Glomerular visceral epithelial cell (primary cell): ENCODE results near the gene FOXJ1.
A peak's percentile ranks its signal among the peaks of the same experiment; 100 is the strongest.
"Not testable (repeated sequence)": the region's sequence is repeated elsewhere in the genome, so short reads cannot be mapped to it uniquely, and the experiment has no call there.

ENCODE experiments used
- DNase-seq: peaks from one replicate; pipeline ENCODE4 v3.0.0-alpha.2; 2016; ENCODE audit errors: extremely low spot score

Gene FOXJ1, protein sequence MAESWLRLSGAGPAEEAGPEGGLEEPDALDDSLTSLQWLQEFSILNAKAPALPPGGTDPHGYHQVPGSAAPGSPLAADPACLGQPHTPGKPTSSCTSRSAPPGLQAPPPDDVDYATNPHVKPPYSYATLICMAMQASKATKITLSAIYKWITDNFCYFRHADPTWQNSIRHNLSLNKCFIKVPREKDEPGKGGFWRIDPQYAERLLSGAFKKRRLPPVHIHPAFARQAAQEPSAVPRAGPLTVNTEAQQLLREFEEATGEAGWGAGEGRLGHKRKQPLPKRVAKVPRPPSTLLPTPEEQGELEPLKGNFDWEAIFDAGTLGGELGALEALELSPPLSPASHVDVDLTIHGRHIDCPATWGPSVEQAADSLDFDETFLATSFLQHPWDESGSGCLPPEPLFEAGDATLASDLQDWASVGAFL

DNA sequence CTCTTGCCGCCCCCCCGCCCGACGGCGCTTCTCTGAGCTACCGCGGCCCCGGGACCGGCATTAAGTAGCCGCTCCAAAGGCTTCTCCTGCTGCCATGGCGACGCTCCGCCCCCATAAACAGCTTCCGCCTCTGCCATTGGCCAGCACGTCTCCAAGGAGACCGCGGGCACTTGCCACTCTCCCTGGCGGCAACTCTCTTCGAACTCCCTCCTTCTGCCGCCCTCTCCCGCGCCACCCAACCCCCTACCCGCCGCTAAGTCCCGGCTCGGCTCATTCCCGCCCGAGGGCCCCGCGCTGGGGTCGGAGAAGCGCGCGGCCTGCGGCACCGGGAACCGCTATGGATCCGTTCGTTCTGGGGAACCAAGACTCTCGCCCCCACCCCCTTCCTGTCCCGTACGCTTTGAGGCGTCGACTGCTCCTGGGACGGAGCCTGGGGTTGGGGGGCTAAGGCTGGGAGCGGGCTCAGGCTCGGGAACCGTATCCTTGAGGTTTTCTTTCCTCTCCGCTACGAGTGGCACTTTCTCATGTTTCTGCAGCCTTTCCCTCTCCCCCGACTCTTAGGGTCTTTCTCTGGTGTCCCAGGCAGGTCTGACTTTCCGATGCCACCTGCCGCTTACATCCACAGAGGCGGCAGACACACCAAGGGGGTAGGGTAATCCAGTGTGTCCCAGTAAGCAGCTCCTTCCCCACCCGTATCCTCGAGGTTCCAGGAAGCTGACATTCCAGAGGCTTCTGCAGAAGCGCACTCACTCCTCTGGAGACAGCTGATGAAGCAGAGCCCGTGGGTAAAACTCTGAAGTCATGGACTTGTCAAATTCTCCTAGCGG is at the start of gene FOXJ1:
Gene FOXJ1 (minus strand): TSS at position 34 of the 827 bp plus-strand sequence. CDS start 850 bp downstream, outside the sequence.
- DNase-seq, result peak; percentile 91

DNA sequence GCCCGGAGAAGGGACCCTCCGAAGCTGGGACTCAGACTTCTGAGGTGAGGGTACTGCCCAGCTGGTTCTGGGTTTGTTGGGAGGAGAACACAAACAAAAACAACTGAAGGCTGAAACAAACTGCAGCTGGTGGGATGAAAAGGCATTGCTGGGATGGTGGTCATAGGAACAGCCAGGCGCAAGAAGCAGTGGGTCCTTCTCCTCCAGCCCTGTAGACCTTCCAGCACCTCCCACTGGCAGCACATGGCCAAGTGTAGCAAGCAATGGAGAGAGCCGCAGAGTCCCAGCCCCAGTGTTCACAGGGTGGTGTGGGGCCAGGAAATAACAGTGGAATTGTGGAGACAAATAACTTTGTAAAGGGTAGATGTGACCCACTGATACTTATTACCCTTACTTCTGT is 48.7 kb upstream of the FOXJ1 start:
- no peak for DNase-seq

DNA sequence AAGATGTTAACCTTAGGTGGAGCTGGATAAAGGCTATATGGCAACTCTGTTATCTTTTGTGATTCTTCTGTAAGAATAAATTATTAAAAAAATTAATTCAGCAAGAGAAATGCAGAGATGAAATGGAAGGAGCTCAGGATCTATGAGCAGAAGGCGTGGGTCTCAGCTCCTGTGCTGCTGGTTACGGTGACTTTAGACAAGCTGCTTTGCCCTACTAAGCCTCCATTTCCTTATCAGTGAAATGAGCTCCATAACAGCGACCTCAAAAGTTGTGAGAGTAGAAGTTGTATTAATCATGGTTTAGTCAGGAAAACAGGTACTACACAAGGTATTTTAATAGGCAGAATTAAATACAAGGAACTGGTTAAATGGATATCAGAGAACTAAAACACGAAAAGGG is 48.2 kb upstream of the FOXJ1 start:
- no peak for DNase-seq

DNA sequence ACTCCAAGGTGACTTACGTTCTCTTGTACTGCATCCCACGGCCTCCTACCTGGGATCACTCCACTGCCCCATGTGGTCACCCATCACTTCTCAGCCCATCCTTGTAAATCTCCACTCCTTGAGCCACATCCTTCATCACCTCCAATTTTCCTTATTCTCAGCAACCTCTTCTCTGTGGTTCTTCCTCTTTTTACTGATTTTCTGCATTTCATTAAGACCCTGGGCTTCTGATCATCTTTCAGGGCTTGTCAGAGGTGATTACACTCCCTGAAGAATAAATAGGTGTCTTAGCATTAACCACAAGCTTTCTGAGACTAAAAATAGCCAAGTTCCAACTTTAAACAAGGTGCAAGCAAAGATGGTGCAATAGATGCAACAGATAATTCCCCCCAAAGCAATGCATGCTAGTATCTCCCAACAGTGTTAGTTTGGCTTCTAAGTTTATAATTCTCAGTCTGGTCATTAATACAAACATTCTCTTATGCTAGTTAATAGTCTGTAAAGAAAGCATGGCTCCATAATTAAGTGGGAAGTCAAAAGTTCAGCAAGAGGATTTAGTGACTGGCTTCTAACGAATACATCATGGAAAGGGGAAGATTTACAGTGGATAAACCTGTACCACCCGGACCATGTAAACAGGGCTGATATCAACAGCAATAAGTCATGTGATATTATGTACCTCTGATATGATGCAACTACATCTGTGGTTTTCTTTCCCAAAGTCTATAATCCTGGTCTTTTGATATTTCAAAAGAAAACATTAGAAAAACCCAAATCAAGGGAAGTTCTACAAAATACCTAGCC is 47.4 kb upstream of the FOXJ1 start:
- DNase-seq, result no peak

DNA sequence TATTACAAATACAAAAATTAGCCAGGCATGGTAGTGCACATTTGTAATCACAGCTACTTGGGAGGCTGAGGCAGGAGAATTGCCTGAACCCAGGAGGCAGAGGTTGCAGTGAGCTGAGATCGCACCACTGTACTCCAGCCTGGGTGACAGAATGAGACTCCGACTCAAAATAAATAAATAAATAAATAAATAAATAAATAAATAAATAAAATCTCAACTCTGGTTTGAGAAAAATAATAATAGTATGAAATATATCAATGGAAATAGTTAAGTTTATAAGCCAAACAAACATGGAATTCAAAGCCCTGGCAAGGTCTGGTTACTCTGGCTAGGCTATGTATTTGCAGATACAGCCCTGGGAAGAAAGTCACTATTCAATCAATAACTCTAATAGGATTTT is 45.7 kb upstream of the FOXJ1 start:
- not testable (repeated sequence) for DNase-seq

DNA sequence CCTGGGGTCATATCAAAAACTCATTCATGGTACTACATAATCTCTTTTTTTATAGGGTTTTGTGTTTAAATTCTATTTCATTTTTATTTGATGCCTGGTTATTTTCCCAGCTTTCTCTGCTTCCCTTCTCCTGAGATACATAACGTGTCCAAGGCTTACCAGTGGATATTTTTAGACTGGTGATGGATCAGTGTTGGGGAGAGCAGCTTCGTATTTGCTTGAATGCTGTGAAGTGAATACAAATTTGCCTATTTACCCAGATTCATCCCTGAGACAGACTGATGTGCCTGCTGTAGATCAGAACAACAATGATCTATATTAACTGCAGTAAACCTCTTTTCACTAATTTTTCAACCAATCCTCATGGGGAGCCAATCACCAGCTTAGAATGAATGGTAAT is 43.2 kb upstream of the FOXJ1 start:
- no peak for DNase-seq

DNA sequence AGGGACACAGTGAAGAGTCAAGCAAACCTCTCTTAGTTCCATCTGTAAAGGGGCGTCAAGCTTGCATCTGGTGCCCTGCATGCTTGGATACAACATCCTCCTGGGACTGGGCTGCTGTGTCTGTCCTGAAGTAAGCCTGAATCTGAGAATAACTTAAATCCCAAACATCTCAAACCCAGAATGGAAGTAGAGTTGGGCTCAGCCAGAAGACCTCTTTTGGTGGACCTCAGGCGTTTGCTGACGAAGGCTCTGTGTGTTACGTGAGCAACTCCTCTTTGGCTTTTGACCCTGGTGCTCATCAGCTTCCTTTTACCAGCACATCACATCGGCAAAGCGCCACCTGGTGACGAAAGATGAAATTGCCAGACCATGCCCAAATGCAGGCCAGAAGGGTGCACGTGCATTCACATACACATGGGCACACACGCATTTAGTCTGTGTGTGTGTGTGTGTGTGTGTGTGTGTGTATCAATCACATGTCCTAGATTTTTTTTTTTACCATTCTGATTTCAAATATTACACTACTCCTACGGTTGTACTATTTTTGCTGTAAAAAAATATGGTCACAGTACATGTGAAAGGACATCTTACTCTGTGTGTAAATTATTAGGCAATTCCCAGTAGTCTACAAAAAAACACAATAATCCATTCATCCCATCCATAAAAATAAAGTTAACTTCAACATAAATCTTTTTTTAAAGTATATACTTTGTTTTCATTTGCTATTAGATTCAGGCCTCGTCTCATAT is 41.1 kb upstream of the FOXJ1 start:
- DNase-seq, result peak; percentile 90

DNA sequence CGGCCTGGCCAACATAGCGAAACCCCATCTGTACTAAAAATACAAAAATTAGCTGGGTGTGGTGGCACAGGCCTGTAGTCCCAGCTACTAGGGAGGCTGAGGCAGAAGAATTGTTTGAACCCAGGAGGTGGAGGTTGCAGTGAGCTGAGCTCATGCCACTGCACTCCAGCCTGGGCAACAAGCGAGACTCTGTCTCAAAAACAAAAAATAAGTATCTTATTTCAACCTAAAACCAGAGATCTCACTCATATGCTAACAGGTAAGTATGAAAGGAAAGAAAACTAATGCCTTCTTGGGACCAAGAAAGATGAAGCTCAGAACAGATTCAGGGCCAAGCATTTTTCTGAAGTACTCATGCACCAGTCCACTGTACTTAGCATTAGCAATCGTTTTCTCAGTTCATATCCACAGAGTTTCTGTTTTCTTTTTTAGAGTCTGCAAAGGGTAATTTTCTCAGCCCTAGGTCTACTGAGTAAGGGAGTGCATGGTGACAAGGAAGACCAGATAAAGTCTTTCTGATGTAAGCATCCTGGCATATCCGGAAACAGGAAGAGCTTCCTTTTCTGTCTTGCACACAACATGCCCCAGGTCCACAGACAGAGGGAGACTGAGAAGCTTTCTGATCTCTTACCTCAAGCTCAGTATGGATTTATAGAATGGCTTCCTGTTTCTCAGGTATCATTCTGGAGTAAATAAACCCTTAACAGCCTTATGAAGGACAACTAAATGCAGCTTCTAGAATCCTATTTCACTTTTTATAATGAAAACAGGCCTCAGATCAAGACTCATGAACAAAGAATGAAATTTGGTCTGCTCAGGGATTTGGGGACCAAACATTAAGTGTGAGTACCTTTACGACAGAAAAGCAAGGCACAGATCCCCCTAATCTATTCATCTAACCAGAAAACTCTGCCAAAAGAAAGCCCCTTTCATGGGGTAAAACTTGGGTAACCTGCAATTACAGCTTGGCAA is 38.7 kb upstream of the FOXJ1 start:
- DNase-seq, result no peak

DNA sequence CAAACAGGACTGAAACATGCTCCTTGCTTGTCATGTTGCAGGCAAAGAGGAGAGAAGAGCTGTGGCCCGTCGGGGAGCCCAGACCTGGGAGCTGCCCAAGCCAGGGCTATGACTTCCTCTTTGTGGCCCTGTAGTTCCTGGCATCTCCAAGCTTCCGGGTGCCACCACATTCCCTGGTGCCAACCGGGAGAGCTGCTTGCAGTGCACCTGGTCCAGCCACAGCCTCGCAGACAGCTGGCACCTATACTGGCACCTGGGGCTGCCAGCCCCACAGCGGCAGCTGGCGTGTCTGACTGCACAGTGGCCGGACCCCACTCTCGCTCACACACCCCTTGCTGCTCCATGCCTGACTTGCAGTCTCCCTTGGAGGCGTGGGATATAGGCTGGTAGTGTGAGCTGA is 37.1 kb upstream of the FOXJ1 start:
- no peak for DNase-seq

DNA sequence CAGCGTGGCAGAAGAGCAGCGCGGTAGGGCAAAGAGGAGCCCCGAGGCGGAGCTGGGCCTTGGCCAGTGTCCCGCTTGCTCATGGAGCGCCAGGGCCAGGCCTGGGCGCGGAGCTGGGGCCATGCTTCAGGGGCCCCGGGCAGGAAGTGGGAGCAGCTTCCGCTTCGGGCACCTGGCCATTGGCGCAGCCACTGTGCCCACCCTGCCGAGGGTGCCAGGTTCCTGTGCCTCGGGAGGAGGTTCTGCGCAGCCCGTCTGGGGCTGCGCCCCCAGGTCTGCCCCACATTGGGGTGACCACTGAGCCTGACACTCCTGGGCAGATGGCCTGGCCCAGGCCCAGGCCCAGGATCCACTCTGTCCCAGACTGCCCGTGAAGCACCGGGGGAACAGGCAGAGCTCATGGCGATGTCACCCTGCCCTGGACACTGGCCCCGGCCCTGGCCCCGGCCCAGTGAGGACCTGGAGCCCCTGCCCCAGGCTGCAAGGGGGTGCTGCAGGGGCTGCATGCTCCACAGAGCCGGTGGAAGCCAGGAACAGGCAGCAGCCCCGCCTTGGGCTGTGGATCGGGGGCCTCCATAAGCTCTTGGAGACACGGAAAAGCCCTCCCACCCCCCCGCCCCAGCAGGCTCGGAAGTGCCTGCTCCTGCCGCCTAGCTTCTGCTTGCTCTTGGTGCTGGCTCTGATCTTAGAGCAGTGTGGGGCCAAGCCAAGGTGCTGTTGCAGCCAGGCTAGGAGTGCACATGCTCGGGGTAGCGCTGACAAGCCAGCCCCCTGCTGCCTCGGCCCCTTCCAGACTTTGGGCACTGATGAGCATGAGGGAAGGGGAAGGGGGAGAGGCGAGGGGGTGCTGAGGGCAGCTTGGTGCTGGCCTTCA is 35.9 kb upstream of the FOXJ1 start:
- DNase-seq, result no peak

DNA sequence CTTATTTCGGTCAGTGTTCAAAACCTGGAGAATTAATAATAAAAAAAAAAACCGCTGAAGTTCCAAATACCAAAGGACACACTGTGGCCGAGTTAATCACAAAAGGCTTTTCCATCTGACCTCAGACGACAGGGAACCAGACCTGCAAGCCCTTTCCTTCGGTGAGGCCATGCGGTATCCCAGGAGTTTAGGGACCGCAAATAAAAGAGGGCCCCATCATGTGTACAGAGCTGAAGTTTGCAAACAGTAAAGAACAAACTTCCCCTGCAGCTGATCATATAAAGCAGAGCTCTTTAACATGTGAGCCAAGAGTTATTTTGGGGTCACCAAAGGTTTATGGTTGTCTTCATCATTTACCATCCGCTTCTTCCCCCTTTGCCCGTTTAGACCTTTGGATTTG is 33.0 kb upstream of the FOXJ1 start:
- no peak for DNase-seq

DNA sequence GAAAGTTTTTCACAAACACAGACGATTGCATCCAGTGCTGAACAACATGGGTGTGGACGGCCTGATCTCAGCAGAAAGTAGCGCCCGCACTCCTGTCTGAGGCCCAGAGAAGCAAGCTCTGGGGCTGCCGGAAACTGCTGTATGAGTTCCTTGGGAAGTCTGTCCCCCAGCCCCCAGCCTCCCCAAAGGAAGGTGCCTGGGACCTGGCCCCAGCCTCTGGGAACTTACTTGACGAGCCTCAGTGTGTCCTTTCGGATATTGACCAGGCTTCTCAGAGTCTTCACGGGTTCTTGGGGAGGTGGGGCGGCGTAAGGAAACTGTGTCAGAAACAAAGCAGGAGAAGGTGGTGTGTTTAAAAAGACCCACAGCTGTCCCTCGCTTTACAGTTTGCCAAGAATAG is 32.4 kb upstream of the FOXJ1 start:
- no peak for DNase-seq

DNA sequence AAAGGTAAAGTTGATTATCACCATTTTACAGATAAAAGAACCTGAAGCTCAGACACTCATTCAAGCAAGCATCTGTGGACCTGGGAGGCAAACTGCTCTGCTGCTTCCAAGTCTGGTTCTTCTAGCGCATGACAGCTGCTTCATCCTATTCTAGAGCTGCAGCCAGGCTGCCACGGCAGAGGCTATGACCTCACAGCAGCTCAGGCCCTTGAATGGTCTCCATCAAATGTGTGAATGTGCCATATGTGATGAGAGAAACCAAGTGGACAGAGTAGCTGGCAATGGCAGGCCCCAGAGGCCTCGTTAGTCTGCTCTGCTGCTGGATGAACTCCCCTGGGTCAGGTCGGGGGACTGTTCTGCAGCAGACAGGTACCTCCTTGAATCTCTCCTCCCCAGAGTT is 30.7 kb upstream of the FOXJ1 start:
- no peak for DNase-seq

DNA sequence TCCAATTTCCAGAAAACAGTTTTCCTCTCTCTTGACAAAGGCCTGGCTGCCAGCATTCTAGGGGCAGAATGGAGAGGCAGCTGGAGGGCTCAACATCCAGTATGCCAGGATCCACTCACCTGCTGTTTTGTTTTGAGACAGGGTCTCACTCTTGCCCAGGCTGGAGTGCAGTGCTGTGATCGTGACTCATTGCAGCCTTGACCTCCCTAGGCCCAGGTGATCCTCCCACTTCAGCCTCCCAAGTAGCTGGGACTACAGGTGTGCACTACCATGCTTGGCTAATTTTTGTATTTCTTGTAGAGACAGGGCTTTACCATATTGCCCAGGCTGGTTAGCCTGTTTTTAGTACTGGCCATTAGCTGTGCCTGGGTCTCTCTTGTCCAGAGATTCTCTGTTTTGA is 29.1 kb upstream of the FOXJ1 start:
- no peak for DNase-seq

DNA sequence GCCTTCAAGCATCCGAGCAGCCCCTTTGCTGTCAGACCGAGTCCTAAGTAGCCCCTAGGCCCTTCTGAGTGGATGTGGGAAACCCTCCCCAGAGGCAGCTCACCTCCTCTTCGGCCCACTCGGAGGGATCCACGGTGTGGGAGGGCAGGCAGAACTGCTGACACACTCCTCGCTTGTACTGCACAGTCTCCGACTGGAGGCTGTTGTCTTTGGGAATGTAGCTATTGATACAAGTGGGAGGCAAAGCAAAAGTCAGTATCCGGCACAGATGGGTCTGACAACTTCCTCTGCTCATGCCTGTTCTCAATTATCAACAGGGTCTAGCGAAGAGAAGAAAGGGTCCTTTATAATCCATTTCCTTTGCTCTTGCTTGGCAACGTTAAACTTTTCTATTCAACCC is 25.9 kb upstream of the FOXJ1 start:
- DNase-seq, result no peak

DNA sequence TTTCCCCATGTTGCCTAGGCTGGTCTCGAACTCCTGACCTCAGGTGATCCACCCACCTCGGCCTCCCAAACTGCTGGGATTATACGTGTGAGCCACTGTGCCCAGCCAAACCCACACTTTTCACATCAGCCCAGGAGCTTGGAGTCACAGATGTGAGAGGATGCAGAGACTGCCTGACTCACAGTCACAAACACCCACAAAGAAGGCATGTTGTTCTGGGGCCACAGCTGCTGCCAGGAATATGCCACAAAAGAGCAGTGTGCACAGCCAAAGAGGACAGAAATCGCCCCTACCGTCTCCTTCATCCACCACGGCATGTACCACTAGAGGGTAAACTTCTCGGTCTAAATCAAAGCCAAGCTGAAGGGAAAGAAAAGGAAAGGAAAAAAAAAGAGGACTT is 25.1 kb upstream of the FOXJ1 start:
- no peak for DNase-seq

DNA sequence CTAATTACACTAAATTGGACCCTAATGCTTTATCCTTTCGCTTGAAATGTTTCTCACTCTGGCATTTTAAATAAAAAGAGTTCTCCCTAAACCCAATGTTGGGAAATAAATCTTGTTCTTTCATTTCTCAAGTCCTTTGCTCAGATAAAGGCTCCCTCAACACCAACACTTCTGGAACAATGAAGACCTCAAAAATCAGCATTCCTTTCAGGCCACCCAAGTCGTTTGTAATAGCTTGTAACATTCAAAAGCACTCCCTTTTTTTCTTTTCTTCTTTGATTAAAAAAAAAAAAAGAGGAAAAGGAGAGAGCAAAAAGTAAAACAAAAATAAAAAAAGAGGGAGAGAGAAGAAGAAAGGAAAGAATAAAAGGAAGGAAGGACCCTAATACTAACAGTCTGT is 23.3 kb upstream of the FOXJ1 start:
- no peak for DNase-seq

DNA sequence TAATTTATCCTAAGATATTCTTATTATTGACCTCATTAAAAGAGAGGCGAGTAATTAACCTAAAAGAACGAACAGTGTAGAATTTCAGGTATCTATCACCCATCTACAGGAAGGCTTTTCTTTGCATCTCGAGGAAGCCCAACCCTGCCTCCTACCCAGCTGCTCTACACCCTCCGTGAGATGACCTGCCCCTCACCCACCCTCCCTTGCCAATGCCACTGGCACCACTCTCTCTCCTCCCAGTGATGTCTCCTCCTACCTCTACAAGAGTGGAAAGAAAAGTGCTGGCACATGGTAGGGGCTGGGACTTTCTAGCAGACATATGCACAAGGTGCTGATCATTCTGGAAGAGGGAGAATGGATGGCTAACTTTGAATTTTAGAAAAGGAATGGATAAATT is 22.9 kb upstream of the FOXJ1 start:
- DNase-seq, result no peak

DNA sequence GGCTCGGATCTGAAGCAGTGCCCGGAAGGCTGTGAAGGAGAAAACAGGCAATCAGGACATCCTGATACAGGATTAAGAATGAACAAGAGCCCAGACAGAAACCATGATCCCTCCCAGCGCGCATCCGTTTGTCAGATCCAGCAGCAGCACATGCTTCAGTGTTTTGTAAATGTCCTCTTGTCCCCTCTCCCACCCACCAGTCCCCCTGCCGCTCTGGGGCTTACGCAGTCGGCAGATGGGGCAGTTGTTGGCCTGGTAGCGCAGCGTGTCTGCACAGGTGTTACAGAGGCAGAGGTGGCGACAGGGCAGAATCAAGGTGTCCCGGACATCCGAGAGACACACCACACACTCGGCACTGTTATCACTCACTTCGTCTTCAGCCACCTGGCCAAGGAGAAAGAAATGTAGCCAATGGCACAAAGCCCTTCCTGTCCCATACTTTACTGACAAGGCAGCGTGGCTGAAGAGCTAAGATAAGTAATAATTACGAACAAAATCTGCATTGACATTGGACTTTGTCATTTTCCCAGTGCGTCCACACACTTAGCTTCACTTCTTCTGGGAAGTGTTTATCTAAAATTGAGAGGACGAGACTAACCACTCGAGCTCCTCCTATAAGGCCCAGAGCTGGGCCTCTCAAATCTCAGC is 20.7 kb upstream of the FOXJ1 start:
- DNase-seq, result no peak
